ENCODE data around the gene MCHR1.
"Not testable (repeated sequence)": the region's sequence is repeated elsewhere in the genome, so short reads cannot be mapped to it uniquely, and the experiment has no call there.

MCHR1 gene

DNA sequence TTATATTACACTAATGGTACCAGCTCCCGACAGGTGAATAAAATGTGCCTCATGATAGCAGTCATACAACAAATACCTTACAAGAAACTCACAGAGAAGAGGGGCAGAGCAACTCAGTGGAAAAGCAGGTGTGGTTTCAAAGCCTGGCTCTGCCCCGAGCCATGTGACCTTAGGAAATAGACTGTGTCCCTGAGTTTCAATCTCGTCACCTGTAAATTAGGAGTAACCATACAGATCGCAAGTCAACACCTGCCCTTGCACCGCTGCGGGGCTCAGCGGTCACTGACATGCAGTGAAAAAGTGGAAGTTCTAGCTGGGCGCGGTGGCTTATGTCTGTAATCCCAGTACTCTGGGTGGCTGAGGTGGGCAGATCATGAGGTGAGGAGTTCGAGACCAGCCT is 30.9 kb upstream of the MCHR1 start:
- Mint-ChIP-seq H3K4me3 (no peak overlapping the region), H3K27ac (no peak overlapping the region)

DNA sequence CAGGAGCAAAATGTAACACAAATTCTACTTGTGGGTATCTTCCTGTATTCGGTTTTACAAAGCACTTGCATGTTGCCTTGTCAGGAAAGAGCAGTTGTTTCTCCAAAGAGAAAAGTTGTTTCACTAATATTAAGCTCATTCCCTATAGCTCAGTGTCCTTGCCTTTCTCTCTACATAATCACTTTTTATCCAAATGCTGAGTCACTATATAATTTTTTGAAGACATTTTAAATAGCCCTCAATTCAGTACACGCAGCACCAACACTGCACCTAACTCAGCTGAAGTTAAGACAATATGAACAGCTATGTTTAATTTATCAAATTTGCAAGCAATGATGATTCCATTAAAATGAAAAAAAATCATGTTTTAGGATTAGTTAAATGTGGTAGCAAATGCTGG is 28.2 kb upstream of the MCHR1 start:
- ATAC-seq (no peak), DNase-seq (no peak)
- no peak overlapping the region for H3K4me3 Mint-ChIP-seq
- H3K4me1 Mint-ChIP-seq = peaks cover 25% of the 10 kb centered on the region
- no peaks in the 10 kb centered on the region for H3K27me3 Mint-ChIP-seq
- peak overlapping the region; percentile 78 for H3K27ac Mint-ChIP-seq
- H3K36me3 Mint-ChIP-seq (ENCODE audit: low read depth) = no peaks in the 10 kb centered on the region
- H3K9me3 Mint-ChIP-seq = no peaks in the 10 kb centered on the region

More for the DNA sequence above, 30.9 kb upstream of the MCHR1 start:
- Mint-ChIP-seq H3K36me3 (ENCODE audit: low read depth) (no peaks in the 10 kb centered on the region), H3K4me1 (peaks cover 25% of the 10 kb centered on the region), H3K27me3 (no peaks in the 10 kb centered on the region), H3K9me3 (no peaks in the 10 kb centered on the region)
- ATAC-seq (no peak), DNase-seq (no peak)

DNA sequence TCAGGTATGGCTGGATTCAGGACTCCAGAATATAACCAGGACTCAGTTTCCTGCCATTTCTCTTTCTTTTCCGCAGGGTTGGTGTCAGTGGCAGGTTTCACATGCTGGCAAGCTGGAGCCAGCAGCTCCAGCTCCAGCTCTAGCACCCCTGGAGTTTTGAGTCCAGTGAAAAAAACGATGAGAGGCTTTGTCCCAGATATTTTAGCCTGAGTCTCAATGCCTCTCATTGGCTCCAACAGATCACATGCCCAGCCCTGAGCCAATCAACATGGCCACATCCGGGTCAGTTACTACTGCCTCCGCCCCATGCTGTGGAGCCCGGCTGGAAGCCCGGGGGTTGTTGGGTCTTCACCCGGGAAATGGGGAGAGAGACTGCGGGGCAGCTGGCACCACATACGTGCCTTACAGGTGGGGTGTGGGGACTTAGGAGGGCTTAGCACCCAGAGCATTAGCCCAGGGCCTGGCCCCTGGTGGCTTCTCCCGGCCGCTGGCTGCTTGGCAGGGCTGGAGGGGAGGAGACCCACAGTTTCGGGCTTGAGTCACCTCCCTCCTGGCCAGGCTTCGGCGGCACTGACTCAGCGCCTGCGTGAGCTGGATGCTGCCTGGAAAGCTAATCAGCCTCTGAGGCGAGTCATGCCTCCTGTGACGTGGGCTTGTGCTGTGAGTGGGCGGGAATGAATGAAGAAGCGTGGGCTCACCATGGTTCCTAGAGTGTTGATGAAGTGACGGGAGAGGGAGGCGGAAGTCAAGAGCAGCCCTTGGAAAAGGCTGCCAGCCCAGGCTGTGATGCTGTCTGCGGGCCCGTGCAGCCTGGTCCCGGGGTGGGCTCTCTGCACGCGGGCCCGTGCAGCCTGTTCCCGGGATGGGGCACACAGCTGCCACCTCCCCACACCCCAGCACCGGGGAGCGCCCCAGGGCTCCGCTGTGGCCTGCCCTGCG is 27.5 kb upstream of the MCHR1 start:
- peak; percentile 99 for ATAC-seq
- H3K4me1 Mint-ChIP-seq = peaks cover 22% of the 10 kb centered on the region
- peak overlapping the region; percentile 78 for H3K27ac Mint-ChIP-seq
- no peaks in the 10 kb centered on the region for H3K27me3 Mint-ChIP-seq
- DNase-seq = peak; percentile 86
- no peaks in the 10 kb centered on the region for H3K9me3 Mint-ChIP-seq
- H3K36me3 Mint-ChIP-seq (ENCODE audit: low read depth) = no peaks in the 10 kb centered on the region
- H3K4me3 Mint-ChIP-seq = peak overlapping the region; percentile 60

DNA sequence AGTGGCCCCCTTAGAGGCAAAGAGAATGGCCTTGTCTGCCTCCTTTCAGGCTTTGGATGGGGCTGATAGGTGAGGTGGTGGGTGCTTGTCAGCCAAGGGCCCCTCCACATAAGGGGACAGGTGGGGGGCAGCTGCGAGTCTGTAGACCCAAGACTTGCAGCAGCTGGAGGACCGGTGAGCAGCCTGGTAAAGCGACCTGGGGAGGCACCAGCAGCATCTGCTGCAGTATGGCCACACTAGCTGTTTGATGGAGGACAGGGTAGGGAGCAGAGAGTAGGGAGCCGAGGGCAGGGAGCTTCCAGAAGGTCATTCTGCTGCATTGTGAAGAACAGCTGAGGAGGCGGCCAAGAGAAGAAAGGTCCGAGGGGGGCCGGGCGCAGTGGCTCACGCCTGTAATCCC is 25.9 kb upstream of the MCHR1 start:
- Mint-ChIP-seq H3K27ac (no peak overlapping the region), H3K36me3 (ENCODE audit: low read depth) (no peaks in the 10 kb centered on the region), H3K9me3 (no peaks in the 10 kb centered on the region)

DNA sequence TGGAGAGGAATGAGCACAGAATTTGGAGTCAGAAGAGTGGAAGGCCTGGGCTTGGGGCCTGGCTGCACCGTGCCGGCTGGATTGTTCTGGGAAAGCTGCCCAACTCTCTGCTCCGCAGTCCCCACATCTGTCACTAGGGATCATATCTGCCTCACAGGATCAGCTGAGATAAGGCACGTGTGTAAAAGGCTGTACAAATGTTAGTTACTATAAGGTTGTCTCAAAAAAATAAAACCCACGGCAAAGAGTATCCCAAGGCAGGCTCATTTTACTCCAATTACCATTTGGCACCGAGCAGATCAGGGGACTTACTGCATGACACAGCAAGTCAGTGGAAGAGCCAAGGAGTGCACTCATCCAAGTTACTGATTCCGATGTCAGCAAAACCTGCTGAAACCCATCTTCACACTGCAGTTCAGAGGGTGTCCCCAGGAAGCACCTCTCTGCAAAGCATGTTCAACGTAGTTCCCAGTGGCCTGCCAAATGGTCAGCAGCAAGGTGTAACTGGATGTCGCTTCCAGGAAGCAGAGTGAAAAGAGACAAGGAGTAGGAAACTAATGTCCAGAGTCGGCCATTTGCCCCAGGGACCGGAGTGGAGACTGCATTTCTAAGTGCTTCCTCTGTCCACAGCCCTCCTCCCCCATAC is 24.6 kb upstream of the MCHR1 start:
- Mint-ChIP-seq H3K9me3 (no peaks in the 10 kb centered on the region), H3K27me3 (no peaks in the 10 kb centered on the region), H3K27ac (no peak overlapping the region), H3K4me1 (peaks cover 20% of the 10 kb centered on the region), H3K4me3 (no peak overlapping the region), H3K36me3 (ENCODE audit: low read depth) (no peaks in the 10 kb centered on the region)
- ATAC-seq (no peak), DNase-seq (no peak)

More for the DNA sequence above, 25.9 kb upstream of the MCHR1 start:
- Mint-ChIP-seq H3K27me3 (no peaks in the 10 kb centered on the region), H3K4me3 (no peak overlapping the region), H3K4me1 (peaks cover 20% of the 10 kb centered on the region)
- no peak for ATAC-seq
- no peak for DNase-seq

DNA sequence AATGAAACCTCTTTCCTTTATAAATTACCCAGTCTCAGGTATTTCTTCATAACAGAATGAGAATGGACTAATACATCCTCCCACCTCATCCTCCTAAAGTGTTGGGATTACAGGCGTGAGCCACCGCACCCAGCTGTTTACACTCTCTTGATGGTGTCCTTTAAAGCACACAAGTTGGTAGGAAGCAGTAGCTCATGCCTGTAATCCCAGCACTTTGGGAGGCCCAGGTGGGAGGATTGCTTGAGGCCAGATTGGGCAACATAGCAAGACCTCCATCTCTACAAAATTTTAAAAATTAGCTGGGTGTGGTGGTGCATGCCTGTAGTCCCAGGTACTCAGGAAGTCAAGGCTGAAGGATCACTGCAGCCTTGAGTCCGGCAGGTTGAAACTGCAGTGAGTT is 23.3 kb upstream of the MCHR1 start:
- DNase-seq; H3K9me3 Mint-ChIP-seq; H3K36me3 Mint-ChIP-seq (ENCODE audit: low read depth); H3K27me3 Mint-ChIP-seq; ATAC-seq; H3K27ac Mint-ChIP-seq; H3K4me3 Mint-ChIP-seq: not testable (repeated sequence)
- peaks cover 19% of the 10 kb centered on the region for H3K4me1 Mint-ChIP-seq

DNA sequence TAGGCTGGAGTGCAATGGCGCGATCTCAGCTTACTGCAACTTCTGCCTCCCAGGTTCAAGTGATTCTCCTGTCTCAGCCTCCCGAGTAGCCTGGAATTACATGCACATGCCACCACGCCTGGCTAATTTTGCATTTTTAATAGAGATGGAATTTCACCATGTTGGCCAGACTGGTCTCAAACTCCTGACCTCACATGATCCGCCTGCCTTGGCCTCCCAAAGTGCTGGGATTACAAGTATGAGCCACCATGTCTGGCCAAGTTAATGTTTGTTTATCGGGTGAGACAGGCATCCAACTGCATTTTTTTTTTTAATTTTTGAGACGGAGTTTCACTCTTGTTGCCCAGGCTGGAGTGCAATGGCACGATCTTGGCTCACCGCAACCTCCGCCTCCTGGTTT is 22.6 kb upstream of the MCHR1 start:
- not testable (repeated sequence) for H3K27me3 Mint-ChIP-seq

DNA sequence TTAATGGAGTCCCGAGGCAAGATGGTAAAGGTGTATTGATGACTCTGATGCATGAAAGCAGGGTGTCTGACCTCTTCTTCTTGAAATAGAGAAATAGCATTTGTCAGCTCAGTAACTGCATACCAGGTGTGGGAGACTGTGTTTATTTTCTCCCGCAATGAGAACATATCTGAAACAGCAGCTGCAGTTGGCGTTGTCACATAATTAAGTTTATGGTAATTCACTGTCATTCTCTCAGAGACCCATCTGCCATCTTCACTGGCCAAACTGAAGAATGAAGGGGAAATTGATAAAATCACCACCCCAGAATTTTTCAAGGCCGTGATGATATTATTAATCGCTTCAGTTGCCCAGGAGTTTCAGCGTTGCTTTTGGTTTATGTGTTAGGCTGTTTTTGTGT is 20.1 kb upstream of the MCHR1 start:
- Mint-ChIP-seq H3K4me3 (no peak overlapping the region), H3K27ac (no peak overlapping the region), H3K36me3 (ENCODE audit: low read depth) (no peaks in the 10 kb centered on the region), H3K4me1 (no peaks in the 10 kb centered on the region), H3K27me3 (peaks cover 2% of the 10 kb centered on the region), H3K9me3 (no peaks in the 10 kb centered on the region)
- ATAC-seq (no peak), DNase-seq (no peak)

More for the DNA sequence above, 22.6 kb upstream of the MCHR1 start:
- peaks cover 12% of the 10 kb centered on the region for H3K4me1 Mint-ChIP-seq
- not testable (repeated sequence) for ATAC-seq; DNase-seq; H3K4me3 Mint-ChIP-seq; H3K9me3 Mint-ChIP-seq; H3K27ac Mint-ChIP-seq; H3K36me3 Mint-ChIP-seq (ENCODE audit: low read depth)

DNA sequence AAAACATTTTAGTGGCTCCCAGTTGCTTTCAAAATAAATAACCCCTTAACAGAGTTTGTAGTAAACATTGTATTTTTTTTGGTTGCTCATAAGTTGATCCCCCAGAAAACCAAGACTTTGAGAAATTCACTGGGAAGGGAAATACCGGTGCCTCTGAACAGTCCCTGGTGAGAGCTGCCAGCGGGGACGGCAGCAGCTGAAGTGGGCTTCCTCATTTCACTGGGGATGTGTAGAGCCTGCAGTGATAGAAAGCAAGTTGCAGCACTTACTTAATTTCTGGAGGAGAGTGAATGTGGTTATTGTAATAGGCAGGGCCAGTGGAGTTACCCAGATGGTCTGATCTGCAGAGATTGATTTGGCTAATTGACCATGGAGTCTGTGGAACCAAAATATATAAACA is 18.6 kb upstream of the MCHR1 start:
- no peak overlapping the region for H3K4me3 Mint-ChIP-seq
- no peaks in the 10 kb centered on the region for H3K4me1 Mint-ChIP-seq
- H3K27ac Mint-ChIP-seq = no peak overlapping the region
- H3K9me3 Mint-ChIP-seq = no peaks in the 10 kb centered on the region
- ATAC-seq (no peak), DNase-seq (no peak)
- no peaks in the 10 kb centered on the region for H3K36me3 Mint-ChIP-seq (ENCODE audit: low read depth)
- H3K27me3 Mint-ChIP-seq = peaks cover 2% of the 10 kb centered on the region

DNA sequence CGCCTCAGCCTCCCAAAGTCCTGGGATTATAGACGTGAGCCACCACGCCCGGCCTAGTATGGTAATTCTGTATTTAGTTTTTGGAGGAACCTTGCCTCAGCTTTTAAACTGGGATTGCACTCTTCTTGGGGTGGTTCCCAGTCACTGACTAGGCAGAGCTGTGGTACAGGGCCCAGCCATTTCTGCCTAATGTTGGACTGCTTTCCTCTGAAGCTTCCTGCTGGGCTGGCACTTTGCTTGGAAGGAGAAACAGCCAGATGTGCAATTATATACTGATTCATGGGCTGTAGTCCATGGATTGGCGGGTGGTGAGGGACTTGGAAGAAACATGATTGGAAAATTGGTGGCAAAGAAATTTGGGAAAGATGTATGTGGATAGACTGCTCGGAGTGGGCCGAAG is 17.6 kb upstream of the MCHR1 start:
- no peaks in the 10 kb centered on the region for H3K4me1 Mint-ChIP-seq

DNA sequence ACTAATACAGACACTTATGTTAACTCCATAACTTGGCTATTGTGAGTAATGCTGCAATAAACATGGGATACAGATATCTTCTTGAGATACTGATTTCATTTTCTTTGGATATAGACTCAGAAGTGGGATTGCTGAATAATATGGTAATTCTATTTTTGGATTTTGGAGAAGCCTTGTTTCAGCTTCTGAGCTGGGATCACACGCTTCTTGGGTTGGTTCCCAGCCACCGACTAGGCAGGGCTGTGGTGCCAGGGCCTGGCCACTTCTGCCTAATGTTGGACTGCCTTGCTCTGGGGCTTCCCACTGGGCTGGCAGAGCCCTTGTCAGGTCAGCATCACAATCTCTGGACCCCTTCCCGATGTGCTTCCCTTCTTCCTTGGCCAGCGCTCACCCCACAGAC is 14.0 kb upstream of the MCHR1 start:
- Mint-ChIP-seq H3K36me3 (ENCODE audit: low read depth) (peaks cover 3% of the 10 kb centered on the region), H3K4me1 (peaks cover 21% of the 10 kb centered on the region), H3K27ac (no peak overlapping the region), H3K27me3 (peaks cover 1% of the 10 kb centered on the region), H3K4me3 (no peak overlapping the region), H3K9me3 (peaks cover 5% of the 10 kb centered on the region)
- ATAC-seq = no peak
- DNase-seq = no peak

More for the DNA sequence above, 17.6 kb upstream of the MCHR1 start:
- H3K9me3 Mint-ChIP-seq = no peaks in the 10 kb centered on the region
- H3K36me3 Mint-ChIP-seq (ENCODE audit: low read depth) = no peaks in the 10 kb centered on the region
- ATAC-seq (no peak), DNase-seq (no peak)
- no peak overlapping the region for H3K4me3 Mint-ChIP-seq
- H3K27ac Mint-ChIP-seq = no peak overlapping the region
- peaks cover 2% of the 10 kb centered on the region for H3K27me3 Mint-ChIP-seq

DNA sequence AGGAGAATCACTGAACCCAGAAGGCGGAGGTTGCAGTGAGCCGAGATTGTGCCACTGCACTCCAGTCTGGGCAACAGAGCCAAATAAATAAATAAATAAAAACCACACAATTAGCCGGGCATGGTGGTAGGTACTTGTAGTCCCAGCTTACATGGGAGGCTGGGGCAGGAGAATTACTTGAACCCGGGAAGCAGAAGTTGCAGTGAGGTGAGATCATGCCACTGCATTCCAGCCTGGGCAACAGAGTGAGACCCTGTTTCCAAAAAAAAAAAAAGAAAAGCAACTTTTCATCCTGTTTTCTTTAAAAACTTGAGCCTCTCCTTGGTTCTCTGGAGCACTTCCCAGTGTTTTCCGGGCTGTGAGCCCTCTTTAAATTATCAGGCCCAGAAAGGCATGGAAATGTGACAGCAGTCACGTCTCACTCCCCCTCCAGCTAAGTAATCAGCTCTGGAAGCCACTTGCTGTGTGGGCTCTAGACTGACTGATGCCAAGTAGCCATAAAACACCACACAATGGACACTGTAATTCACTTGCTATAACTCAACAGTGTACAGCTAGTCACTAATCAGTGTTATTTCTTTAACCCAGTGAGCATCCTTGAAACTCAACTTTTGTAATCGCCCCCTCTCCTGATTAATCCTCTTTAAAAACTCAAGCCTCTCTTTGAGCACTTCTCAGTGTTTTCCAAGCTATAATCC is 13.0 kb upstream of the MCHR1 start:
- peaks cover 5% of the 10 kb centered on the region for H3K9me3 Mint-ChIP-seq
- DNase-seq = no peak
- peaks cover 3% of the 10 kb centered on the region for H3K36me3 Mint-ChIP-seq (ENCODE audit: low read depth)
- no peak for ATAC-seq
- H3K27ac Mint-ChIP-seq = no peak overlapping the region
- H3K4me1 Mint-ChIP-seq = peaks cover 21% of the 10 kb centered on the region
- H3K27me3 Mint-ChIP-seq = no peaks in the 10 kb centered on the region
- no peak overlapping the region for H3K4me3 Mint-ChIP-seq

DNA sequence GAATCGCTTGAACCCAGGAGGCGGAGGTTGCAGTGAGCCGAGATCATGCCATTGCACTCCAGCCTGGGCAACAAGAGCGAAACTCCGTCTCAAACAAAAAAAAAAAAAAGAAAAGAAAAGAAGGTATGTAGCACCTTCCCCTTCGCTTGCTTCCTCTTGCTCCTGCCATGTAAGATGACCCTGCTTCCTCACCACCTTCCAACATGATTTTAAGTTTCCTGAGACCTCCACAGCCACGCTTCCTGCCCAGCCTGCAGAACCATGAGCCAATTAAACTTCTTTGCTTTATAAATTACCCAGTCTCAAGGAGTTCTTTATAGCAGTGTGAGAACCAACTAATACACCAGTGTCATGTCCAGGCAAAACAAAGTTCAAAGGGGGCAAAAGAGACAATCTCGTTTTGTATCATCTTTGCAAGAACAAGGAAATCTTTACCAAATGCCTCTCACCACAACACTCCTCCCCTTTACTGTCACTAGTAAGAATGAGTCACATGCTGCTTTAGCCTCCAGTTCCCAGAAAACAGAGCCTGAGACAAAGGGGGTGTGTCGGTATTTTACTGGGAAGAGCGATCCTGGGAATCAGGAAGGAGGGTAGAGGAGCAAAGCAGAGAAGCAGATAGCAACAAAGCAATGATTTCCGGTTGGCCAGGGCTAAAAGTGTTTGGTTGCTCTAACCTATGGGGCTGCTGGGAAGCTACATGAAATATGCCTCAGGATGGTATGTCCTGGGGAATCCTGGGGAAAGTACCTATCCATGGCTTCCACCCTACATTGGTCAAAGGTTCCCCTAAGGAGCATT is 10.5 kb upstream of the MCHR1 start:
- DNase-seq = no peak
- H3K27ac Mint-ChIP-seq = peak overlapping the region; percentile 74
- peak; percentile 78 for ATAC-seq

DNA sequence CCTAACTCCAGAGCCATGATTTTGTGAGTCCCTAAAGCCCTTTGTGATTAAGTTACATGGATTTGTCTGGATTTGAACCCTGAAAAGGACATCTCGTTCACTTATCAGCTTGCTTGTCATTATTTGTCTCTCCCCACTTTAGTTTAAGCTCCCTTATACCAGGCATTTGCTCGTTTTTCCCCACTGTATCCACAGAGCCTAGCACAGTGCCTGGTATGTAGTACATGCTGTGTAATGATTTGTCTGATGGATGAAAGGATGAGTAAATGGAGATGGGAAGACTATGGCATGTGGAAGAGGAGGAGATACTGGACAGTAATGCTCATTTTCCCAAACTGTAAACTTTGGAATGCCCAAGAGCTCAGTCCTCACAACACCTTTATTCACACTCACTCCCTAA is 9.2 kb upstream of the MCHR1 start:
- DNase-seq (no peak), ATAC-seq (no peak)
- Mint-ChIP-seq H3K36me3 (ENCODE audit: low read depth) (peaks cover 3% of the 10 kb centered on the region), H3K27me3 (no peaks in the 10 kb centered on the region), H3K27ac (no peak overlapping the region), H3K9me3 (peaks cover 5% of the 10 kb centered on the region), H3K4me3 (no peak overlapping the region), H3K4me1 (peaks cover 21% of the 10 kb centered on the region)

More for the DNA sequence above, 10.5 kb upstream of the MCHR1 start:
- Mint-ChIP-seq H3K4me1 (peaks cover 21% of the 10 kb centered on the region), H3K4me3 (no peak overlapping the region), H3K27me3 (no peaks in the 10 kb centered on the region), H3K36me3 (ENCODE audit: low read depth) (peaks cover 3% of the 10 kb centered on the region), H3K9me3 (peaks cover 5% of the 10 kb centered on the region)

All from activated naive CD8-positive, alpha-beta T cell treated with anti-CD3 and anti-CD28 coated beads, Interleukin-2, amount 50 U/mL, for 24 hours (primary cell).